ENCODE results near the gene PTGDS.

- no peak for TF ChIP-seq CTCF (IDR thresholded peaks at IDR 0.05)
- TF ChIP-seq POLR2A (IDR thresholded peaks at IDR 0.05; ENCODE audit: low read depth), result no peak
Observed at GRCh38 chr9:137002646-137003041, 25.3 kb downstream of the PTGDS start.

All from esophagus muscularis mucosa (tissue), 3 donors.